ENCODE measurements around the gene FBXO44.

The FBXO44 gene

DNA sequence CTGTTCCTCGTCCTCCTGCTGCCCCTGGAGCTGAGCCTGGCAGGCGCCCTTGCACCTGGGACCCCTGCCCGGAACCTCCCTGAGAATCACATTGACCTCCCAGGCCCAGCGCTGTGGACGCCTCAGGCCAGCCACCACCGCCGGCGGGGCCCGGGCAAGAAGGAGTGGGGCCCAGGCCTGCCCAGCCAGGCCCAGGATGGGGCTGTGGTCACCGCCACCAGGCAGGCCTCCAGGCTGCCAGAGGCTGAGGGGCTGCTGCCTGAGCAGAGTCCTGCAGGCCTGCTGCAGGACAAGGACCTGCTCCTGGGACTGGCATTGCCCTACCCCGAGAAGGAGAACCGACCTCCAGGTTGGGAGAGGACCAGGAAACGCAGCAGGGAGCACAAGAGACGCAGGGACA is 51.6 kb downstream of the FBXO44 start:
- CTCF ChIA-PET, result interaction anchor here (0.7 to 5.2 kb wide), 4 partner anchors 14 to 24 kb away, joined by 3 to 24 read pairs (median 6); no protein-coding TSS in a partner anchor

GRCh38 chr1:11707621-11708276 is 53.1 kb downstream of the FBXO44 start:
- no peak overlapping the region for H3K4me3 ChIP-seq (ENCODE audit: control insufficient read depth in 1 of 7, extremely low read depth in 1 of 7, insufficient read depth in 4 of 7, low read depth in 2 of 7, low read length in 6 of 7)
- ChIA-PET CTCF (interaction anchor here (0.9 to 5.2 kb wide), 8 partner anchors 10 to 96 kb away, joined by 3 to 24 read pairs (median 6); partner anchors contain the start of gene FBXO6), POLR2A (no interaction called here)
- peaks cover 0 to 24% (median 20%) of the 10 kb centered on the region in 5 experiments for H3K27me3 ChIP-seq (replicated peaks in 2 of 5; ENCODE audit: control insufficient read depth in 4 of 5, insufficient read depth in 5 of 5, low read length in 4 of 5)
- no peak overlapping the region for H3K27ac ChIP-seq (ENCODE audit: insufficient read depth in 1 of 2, low read depth in 1 of 2, low read length in 2 of 2, poor library complexity in 1 of 2, severe bottlenecking in 2 of 2)
- 46% methylated on average over 14 of the region's 17 CpGs for WGBS (ENCODE audit: insufficient coverage)
- no peaks in the 10 kb centered on the region for H3K36me3 ChIP-seq (ENCODE audit: control insufficient read depth in 4 of 4, insufficient read depth in 4 of 4, low read length in 3 of 4)
- peak; percentile 35 to 70 (median 70) for DNase-seq
- H3K4me1 ChIP-seq (ENCODE audit: control extremely low read depth in 1 of 4, control insufficient read depth in 4 of 4, insufficient read depth in 4 of 4, low read length in 3 of 4), result peaks cover 0 to 4% (median 1%) of the 10 kb centered on the region in 4 experiments
- no peaks in the 10 kb centered on the region for H3K9me3 ChIP-seq (ENCODE audit: control extremely low read depth in 1 of 5, control insufficient read depth in 4 of 5, insufficient read depth in 2 of 5, low read depth in 1 of 5, low read length in 4 of 5)

More for the DNA sequence above, 51.6 kb downstream of the FBXO44 start:
- no peak for DNase-seq
- Histone ChIP-seq H3K36me3 (ENCODE audit: control insufficient read depth in 4 of 4, insufficient read depth in 4 of 4, low read length in 3 of 4) (no peaks in the 10 kb centered on the region), H3K4me1 (ENCODE audit: control extremely low read depth in 1 of 4, control insufficient read depth in 4 of 4, insufficient read depth in 4 of 4, low read length in 3 of 4) (peaks cover 0 to 7% (median 1%) of the 10 kb centered on the region in 4 experiments), H3K9me3 (ENCODE audit: control extremely low read depth in 1 of 5, control insufficient read depth in 4 of 5, insufficient read depth in 2 of 5, low read depth in 1 of 5, low read length in 4 of 5) (no peaks in the 10 kb centered on the region), H3K4me3 (ENCODE audit: control insufficient read depth in 1 of 7, extremely low read depth in 1 of 7, insufficient read depth in 4 of 7, low read depth in 2 of 7, low read length in 6 of 7) (no peak overlapping the region), H3K27me3 (replicated peaks in 2 of 5; ENCODE audit: control insufficient read depth in 4 of 5, insufficient read depth in 5 of 5, low read length in 4 of 5) (peaks cover 0 to 35% (median 21%) of the 10 kb centered on the region in 5 experiments), H3K27ac (ENCODE audit: insufficient read depth in 1 of 2, low read depth in 1 of 2, low read length in 2 of 2, poor library complexity in 1 of 2, severe bottlenecking in 2 of 2) (no peak overlapping the region)
- WGBS (ENCODE audit: insufficient coverage), result 96% methylated on average over 13 of the region's 14 CpGs
- POLR2A ChIA-PET, result no interaction called here

DNA sequence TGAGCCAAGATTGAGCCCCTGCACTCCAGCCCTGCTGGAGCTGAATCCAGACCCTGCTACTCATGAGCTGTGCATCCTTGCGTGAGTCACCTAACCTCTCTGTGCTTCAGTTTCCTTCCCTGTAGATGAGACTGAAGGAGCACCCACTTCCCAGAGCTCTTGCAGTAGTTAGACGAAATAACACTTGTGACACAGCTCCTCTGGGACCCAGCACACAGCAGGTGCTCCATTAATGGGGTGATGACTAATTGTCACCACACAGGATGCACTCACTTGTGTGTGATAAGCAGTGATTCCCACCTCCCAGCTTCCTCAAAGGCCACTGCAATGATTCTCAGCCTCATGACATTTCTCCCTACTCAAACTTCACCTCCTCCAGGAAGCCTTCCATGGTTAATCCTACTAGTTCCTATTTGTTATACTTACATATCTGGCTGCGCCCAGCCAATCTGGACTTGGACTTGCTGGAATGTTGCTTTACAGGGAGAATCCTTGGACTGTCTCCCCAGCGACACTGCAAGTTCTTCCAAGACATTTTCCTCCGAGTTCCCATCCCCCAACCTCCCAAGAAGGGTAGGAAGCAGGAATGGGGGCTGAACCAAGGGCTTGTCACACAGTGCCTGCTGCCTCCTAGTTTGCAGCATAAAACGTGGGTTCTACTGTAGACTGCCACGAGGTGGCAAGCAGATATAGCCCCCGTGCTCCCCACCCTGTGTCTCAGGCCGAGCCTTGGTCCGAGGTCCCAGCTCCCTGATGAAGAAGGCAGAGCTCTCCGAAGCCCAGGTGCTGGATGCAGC is 54.1 kb downstream of the FBXO44 start:
- peak in 2 of 3 donors; percentile 50 to 73 for DNase-seq
- peaks cover 0 to 4% (median 1%) of the 10 kb centered on the region in 4 experiments for H3K4me1 ChIP-seq (ENCODE audit: control extremely low read depth in 1 of 4, control insufficient read depth in 4 of 4, insufficient read depth in 4 of 4, low read length in 3 of 4)
- H3K36me3 ChIP-seq (ENCODE audit: control insufficient read depth in 4 of 4, insufficient read depth in 4 of 4, low read length in 3 of 4), result no peaks in the 10 kb centered on the region
- POLR2A ChIA-PET, result interaction anchor here (1.2 kb wide), 1 partner anchor 45 kb away, joined by 3 read pairs; the partner anchor contains the start of gene FBXO6
- no peak overlapping the region for H3K4me3 ChIP-seq (ENCODE audit: control insufficient read depth in 1 of 7, extremely low read depth in 1 of 7, insufficient read depth in 4 of 7, low read depth in 2 of 7, low read length in 6 of 7)
- WGBS (ENCODE audit: insufficient coverage), result 88% methylated on average over 10 of the region's 11 CpGs
- no peak overlapping the region for H3K27ac ChIP-seq (ENCODE audit: insufficient read depth in 1 of 2, low read depth in 1 of 2, low read length in 2 of 2, poor library complexity in 1 of 2, severe bottlenecking in 2 of 2)
- CTCF ChIA-PET, result interaction anchor here (1.0 to 5.2 kb wide), 7 partner anchors 11 to 55 kb away, joined by 3 to 24 read pairs (median 6); partner anchors contain the start of gene FBXO2
- H3K9me3 ChIP-seq (ENCODE audit: control extremely low read depth in 1 of 5, control insufficient read depth in 4 of 5, insufficient read depth in 2 of 5, low read depth in 1 of 5, low read length in 4 of 5), result no peaks in the 10 kb centered on the region
- peaks cover 0 to 18% (median 15%) of the 10 kb centered on the region in 5 experiments for H3K27me3 ChIP-seq (replicated peaks in 2 of 5; ENCODE audit: control insufficient read depth in 4 of 5, insufficient read depth in 5 of 5, low read length in 4 of 5)

DNA sequence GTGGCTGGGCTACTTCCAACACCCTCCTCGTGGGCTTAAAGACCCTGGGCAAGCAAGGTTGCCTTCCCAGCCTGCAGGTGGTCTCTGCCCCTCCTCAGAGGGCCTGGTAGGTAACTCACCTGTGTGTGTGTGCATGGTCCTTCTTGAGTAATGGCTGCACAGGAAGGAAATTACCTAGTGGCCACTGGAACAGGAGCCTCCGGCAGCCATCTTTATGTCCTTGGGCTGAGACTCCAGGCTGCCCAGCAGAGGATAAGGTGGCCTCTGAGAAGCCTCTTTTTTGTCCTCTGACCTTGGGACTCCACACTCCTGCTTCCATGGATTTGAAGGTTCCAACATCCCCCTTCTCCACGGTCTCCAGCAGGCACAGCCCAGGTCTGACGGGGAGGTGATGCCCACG is 56.8 kb downstream of the FBXO44 start:
- DNase-seq, result no peak
- ChIA-PET POLR2A (no interaction called here), CTCF (interaction anchor here (0.8 to 5.2 kb wide), 9 partner anchors 9 to 59 kb away, joined by 3 to 24 read pairs (median 3); partner anchors contain the start of gene MAD2L2)
- Histone ChIP-seq H3K27me3 (replicated peaks in 2 of 5; ENCODE audit: control insufficient read depth in 4 of 5, insufficient read depth in 5 of 5, low read length in 4 of 5) (peaks cover 0 to 13% (median 0%) of the 10 kb centered on the region in 5 experiments), H3K9me3 (ENCODE audit: control extremely low read depth in 1 of 5, control insufficient read depth in 4 of 5, insufficient read depth in 2 of 5, low read depth in 1 of 5, low read length in 4 of 5) (no peaks in the 10 kb centered on the region), H3K4me3 (ENCODE audit: control insufficient read depth in 1 of 7, extremely low read depth in 1 of 7, insufficient read depth in 4 of 7, low read depth in 2 of 7, low read length in 6 of 7) (no peak overlapping the region), H3K4me1 (ENCODE audit: control extremely low read depth in 1 of 4, control insufficient read depth in 4 of 4, insufficient read depth in 4 of 4, low read length in 3 of 4) (peaks cover 0 to 4% (median 1%) of the 10 kb centered on the region in 4 experiments), H3K36me3 (ENCODE audit: control insufficient read depth in 4 of 4, insufficient read depth in 4 of 4, low read length in 3 of 4) (no peaks in the 10 kb centered on the region), H3K27ac (ENCODE audit: insufficient read depth in 1 of 2, low read depth in 1 of 2, low read length in 2 of 2, poor library complexity in 1 of 2, severe bottlenecking in 2 of 2) (no peak overlapping the region)
- WGBS (ENCODE audit: insufficient coverage), result 100% methylated on average over 5 of the region's 5 CpGs

DNA sequence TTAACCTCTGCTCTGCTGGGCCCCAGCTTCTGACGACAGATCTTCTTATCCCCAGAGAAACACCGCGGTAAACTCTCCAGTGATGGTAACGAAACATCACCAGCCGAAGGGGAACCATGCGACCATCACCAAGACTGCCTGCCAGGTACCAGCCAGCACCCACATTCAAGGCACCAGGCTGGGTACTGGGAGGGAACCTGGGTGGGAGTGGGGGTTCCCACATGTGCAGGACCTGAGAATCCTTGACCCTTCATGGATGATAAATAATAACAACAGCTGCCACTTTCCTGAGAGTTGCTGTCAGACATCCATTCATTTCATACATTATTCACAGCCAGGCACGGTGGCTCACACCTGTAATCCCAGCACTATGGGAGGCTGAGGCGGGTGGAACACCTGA is 57.6 kb downstream of the FBXO44 start:
- H3K27ac ChIP-seq (ENCODE audit: insufficient read depth in 1 of 2, low read depth in 1 of 2, low read length in 2 of 2, poor library complexity in 1 of 2, severe bottlenecking in 2 of 2), result no peak overlapping the region
- H3K4me1 ChIP-seq (ENCODE audit: control extremely low read depth in 1 of 4, control insufficient read depth in 4 of 4, insufficient read depth in 4 of 4, low read length in 3 of 4), result peaks cover 0 to 4% (median 1%) of the 10 kb centered on the region in 4 experiments
- DNase-seq, result no peak
- H3K36me3 ChIP-seq (ENCODE audit: control insufficient read depth in 4 of 4, insufficient read depth in 4 of 4, low read length in 3 of 4), result no peaks in the 10 kb centered on the region
- CTCF ChIA-PET, result interaction anchor here (1.8 kb wide), 1 partner anchor 47 kb away, joined by 6 read pairs; no protein-coding TSS in a partner anchor
- no peak overlapping the region for H3K4me3 ChIP-seq (ENCODE audit: control insufficient read depth in 1 of 7, extremely low read depth in 1 of 7, insufficient read depth in 4 of 7, low read depth in 2 of 7, low read length in 6 of 7)
- peaks cover 0 to 12% (median 0%) of the 10 kb centered on the region in 5 experiments for H3K27me3 ChIP-seq (replicated peaks in 2 of 5; ENCODE audit: control insufficient read depth in 4 of 5, insufficient read depth in 5 of 5, low read length in 4 of 5)
- no peaks in the 10 kb centered on the region for H3K9me3 ChIP-seq (ENCODE audit: control extremely low read depth in 1 of 5, control insufficient read depth in 4 of 5, insufficient read depth in 2 of 5, low read depth in 1 of 5, low read length in 4 of 5)
- POLR2A ChIA-PET, result no interaction called here
- WGBS (ENCODE audit: insufficient coverage), result 94% methylated on average over 8 of the region's 8 CpGs
